Measurements from ENCODE around the gene RPS16. TPM values are rescaled to one million over a fixed set of nuclear protein-coding genes. Genes with fewer than 3 reads are reported as not detected.

Gene RPS16
- total and polyA plus RNA-seq, 2 of the 13 experiments (the other 11 are each of a cell fraction or from before 2014, with no cell fraction given), result 488 to 2,583 TPM

- TF ChIP-seq HIC2 (CRISPR knock-in tag; IDR thresholded peaks at IDR 0.05; ENCODE audit: low read depth) (no peak), PITX1 (CRISPR knock-in tag; IDR thresholded peaks at IDR 0.05) (no peak), TMF1 (CRISPR knock-in tag; IDR thresholded peaks at IDR 0.05; ENCODE audit: low read depth) (0 out of 2 replicates have a peak, but pooled peaks have one; percentile 43), NFAT5 (CRISPR knock-in tag; IDR thresholded peaks at IDR 0.05) (no peak), HNF4A (CRISPR knock-in tag; IDR thresholded peaks at IDR 0.05) (no peak), TCF12 (IDR thresholded peaks at IDR 0.05) (no peak), TCF12 (CRISPR knock-in tag; IDR thresholded peaks at IDR 0.05) (no peak), SALL1 (CRISPR knock-in tag; IDR thresholded peaks at IDR 0.05) (0 out of 2 replicates have a peak, but pooled peaks have one; percentile 20), KMT2A (CRISPR knock-in tag; IDR thresholded peaks at IDR 0.05) (no peak), THAP7 (CRISPR knock-in tag; IDR thresholded peaks at IDR 0.05) (no peak), ELF3 (CRISPR knock-in tag; IDR thresholded peaks at IDR 0.05) (no peak), AHR (CRISPR knock-in tag; IDR thresholded peaks at IDR 0.05) (no peak), PATZ1 (CRISPR knock-in tag; IDR thresholded peaks at IDR 0.05) (peak; percentile 62), ZNF598 (CRISPR knock-in tag; IDR thresholded peaks at IDR 0.05; ENCODE audit: borderline replicate concordance) (no peak), RAD21 (CRISPR knock-in tag; IDR thresholded peaks at IDR 0.05) (no peak), MATR3 (CRISPR knock-in tag; IDR thresholded peaks at IDR 0.05) (no peak), CHD2 (IDR thresholded peaks at IDR 0.05; ENCODE audit: low read depth, low read length) (no peak), CAMTA2 (CRISPR knock-in tag; IDR thresholded peaks at IDR 0.05; ENCODE audit: borderline replicate concordance) (no peak), ZNF550 (CRISPR knock-in tag; IDR thresholded peaks at IDR 0.05; ENCODE audit: borderline replicate concordance) (no peak)
Observed at GRCh38 chr19:39409208-39410016, 26.3 kb downstream of the RPS16 start (continued).

Data from HepG2 (cell line).